GM21576 (cell line): ENCODE measurements around the gene KDM5C.
A peak's percentile ranks its signal among the peaks of the same experiment; 100 is the strongest.

Source experiments
- ATAC-seq: cut with Tn5 transposase; IDR thresholded peaks from one replicate; pipeline ENCODE4 v1.9.1; 2021; ENCODE audit warnings: mild to moderate bottlenecking, moderate library complexity; ENCODE audit not compliant: unreplicated experiment

KDM5C gene

DNA sequence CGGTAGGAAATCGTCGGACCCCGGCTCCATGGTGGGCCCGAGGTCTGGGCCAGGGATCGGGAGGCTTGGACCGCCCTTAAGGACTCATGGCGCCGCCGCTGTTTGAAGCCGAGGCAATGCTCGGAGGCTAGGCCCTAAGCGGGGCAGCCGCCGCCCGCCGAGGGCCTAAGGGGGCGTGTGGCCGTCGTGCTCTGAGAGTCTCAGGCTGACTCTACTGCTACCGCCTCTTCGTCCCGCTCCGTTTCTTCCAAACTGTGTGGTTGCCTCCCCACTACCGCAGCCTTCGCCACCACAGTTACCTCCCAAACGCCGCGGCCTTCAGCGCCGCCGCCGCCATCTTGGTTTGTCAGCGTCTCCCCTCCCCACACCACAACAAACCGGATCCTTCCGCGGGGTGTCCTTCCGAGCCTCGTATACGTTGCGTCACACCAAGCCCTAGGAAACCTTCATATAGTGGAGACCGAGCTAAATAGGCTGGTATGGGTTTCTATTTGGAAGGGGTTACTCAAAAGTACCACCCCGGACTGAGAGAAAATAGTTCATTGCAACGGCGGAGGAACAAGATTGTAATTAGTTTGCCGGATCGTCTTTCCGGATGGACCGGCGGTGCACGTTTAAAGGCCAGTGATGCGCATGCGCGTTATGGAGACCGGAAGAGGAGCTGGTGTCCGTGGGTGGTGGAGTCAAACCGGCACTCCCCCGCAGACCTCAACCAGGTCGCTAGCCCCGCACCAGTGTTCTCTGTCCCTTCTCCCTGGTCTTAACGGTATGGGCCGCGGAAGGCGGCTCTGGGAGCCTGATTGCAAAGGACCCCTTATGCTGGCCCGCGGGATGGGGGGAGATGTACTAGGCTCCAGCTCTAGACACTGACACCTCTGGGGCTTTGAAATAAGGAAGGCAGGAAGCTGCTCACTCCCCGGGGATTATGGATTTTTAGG, at the start of gene KDM5C:
Gene KDM5C, minus strand, starts transcription at position 348 of the 938 bp plus-strand sequence. Its CDS starts 318 bp downstream, at position 30.
- ATAC-seq = peak; percentile 86

DNA sequence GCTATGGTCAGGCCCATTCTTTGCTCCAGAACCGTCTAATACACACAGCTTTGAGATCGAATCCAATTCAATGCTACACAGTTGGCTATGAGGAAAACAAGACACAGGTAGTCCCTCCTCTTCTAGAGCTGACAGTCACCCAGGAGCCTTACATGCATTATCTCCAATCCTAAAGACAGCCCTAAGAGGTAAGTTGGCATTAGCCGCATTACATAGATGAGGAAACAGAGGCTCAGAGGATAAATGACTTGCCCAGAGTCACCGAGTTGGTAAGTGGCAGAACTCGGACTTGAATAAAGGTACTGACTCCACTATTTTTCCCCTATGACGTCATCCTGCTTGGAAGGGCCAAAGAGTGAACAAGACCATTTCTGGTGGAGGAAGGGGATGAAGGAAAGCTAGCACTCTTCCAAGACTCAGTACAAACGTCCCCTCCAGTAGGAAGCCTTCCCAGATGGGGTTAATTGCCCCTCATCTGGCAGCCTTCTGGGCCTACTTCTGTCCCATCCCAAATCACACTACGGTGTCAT, 47.9 kb upstream of the KDM5C start:
- ATAC-seq = no peak

DNA sequence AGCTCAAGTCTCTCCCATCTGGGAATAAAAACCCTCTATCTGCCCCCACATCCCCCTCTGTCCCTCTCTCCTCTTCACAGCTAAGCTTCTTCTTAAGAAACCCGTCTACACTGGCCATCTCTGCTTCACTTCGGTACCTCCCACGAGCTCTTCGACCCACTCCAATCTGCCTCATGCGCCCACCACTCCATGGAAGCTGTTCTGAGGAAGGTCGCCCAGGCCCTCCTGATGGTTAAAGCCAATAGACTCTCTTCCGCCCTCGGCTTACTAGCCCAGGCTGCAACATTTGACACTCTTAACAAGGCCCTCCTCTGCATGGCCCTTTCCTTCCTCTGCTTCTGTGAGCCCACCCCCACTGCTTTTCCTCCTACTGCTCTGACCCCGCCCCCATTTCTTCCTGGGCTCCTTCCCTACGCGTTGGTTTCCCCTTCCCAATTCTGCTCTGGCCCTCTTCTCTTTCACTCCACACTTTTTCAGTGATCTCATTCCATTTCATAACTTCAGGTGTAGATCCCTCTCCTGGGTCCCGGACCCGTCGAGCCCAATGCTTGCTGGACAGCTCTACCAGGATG, 44.6 kb upstream of the KDM5C start:
- no peak for ATAC-seq

DNA sequence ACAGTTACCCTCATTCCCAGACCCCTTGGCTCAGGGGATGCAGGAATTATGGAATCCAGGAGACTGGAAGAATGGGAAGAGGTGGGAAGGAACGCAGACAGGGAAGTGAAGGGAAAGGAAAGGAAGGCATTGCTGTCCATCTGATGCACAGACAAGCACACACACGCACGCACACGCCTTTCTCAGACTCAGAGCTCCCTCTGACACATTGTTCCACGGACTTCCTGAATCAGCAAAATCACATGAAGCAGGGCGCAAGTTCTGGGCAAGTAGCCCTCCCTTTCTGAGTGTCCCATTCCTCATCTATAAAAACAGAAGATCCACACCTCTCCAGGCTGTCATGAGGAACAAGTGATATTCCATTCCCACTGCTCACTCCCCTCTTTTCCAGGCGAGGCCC, 43.2 kb upstream of the KDM5C start:
- no peak for ATAC-seq

DNA sequence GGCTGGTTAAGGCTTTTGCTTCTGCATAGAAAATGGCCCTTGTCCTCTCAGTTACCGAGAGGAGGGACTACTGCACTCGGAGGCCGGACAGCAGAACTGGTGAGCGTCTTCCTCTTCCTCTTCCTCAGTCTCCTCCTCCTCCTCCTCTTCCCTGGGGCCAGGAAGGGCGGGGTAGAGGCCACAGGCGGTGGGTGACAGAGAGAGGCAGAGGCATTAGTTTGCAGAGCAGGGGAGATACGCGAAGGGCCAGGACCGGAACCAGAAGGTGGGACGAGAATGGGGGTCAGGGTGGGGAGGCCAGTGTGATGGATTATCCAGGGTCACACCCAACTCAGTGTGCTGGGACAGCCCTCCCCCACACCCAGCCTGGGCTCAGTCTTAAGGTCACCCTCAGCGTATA, 41.9 kb upstream of the KDM5C start:
- ATAC-seq = no peak

DNA sequence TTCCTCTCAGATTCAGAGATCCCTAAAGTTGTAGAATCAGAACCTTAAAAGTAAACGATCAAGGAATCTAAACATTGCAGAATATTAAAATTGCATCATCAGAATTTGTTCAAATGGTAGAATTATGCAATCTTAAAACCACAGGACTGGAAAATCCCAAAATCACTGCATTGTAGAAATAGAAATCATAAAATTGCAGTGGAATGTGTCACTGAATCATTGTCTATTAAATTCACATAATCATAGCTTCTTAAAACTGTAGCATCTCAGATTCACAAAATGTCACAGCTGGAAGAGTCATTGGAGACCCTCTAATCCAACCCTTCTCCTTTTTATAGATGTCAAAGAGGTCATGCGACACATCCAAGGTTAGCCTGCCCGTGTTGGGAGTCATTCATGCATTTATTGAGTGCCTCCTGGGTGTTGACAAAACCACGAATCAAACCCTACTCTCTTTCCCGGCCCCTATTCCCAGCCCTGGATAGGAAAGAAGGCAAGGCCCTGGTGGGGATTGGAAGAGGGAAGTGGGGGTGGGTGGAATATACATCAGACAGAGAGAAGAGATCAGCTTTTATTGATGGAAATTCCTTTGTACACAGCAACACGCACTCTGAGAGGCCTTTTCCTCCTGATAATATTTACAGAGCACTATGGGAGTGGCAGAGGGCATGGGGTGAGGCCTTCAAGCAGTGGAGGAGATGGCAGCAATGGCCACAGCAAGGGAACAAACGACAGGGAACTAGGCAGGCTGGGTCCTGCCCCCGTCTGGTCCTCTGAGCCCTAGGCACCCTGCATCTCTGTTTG, 41.0 kb upstream of the KDM5C start:
- ATAC-seq = no peak

DNA sequence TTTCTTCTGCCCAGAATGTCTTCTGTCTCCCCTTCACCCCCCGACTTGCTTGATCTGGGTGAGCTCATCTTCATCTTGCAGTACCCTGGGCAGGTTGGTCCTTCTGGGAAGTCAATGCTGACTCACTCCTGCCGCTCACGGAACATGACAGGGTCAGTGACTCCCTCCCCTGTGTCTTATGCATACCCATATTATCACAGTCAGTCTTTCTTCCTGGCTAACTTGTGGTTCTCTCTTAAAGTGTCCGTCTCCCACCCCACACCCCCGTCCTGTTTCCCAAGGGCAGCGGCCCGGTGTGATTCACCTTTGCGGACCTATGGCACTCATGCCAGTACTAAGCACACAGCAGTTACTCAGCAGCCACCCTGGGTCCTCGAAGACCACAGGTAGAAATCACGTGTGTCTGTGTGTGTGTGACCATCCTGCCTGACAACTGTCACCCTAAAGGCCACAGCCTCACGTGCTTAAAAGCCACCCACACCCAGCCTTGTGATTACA, 38.6 kb upstream of the KDM5C start:
- ATAC-seq = no peak

DNA sequence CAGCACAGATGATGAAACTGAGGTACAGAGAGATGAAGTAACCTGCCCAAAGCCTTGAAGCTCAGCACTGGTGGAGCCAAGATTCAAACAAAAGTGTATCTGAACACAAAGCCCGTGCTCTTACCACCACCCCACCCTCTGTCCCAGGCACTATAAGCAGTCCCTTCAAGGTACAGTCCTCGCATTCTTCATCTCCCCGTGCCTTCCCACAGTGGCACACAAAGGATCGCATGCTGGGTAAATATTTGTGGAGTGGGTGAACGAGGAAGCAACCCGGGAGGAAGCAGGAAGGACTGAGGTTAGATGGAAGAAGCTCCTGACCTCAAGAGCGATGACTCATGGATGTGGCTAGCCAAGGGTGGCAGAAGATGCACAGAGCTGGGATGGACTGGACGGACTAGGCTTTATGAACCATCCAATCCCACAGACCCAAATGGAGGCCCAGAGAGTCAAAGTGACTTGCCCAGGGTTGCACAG, 37.9 kb upstream of the KDM5C start:
- ATAC-seq = no peak

DNA sequence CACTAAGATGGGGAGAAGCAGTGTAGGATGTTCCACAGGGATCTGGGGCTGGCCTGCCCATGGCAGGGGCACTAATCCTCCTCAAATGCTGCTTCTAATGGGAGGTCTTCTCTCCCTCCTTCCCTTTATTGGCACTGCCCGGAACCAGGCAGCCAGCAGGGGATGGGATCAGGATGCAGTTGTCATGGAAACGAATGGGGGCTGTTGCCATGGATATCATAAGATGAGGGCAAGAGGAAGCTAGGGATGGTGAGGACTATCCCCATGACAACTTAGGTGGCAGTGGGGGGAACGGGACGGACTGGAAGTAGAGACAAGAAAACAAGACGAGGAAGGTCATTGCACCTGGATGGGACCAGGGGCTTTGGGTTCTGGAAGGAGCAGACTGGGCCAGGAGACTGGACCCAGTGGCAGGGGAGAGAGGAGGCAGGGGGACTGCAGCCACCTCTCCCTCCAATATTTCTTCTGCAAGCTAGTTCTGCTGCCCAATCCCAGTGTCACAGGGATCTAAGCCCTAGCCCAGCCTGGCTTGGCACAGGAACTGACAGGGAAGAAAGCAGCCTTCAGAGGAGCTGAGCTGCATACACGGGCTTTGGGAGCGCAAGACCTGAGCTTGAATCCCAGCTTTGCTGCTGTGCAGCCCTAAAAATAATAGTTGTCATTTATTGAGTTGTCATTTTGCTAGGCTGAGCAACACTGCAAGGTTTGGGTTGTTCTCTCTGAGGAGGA, 37.3 kb upstream of the KDM5C start:
- no peak for ATAC-seq

DNA sequence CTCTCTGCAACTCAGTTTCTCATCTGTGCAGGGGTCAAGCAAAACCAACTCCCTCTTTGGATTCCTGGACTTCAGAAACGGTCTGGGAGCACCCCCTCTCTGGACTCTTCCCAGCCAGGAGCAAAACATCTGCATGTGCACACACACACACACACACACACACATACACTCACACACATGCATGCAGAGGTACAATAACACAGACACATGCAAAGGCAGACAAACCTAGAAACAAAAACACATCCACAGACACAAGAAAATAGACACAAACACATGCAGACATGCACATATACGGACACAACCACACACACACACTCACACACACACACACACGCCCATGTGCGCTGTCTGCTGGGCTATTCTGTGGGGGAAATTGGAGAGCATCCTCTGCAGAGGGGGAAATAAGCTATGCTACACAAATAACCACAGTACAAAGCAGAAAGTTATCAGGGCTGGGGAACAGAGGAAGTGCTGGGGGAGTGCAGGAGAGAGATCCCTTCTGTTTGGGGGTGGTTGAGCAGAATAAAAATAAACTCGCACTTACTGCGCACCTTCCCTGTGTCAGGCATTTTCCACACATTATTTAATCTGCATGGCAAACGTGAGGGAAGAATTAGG, 36.5 kb upstream of the KDM5C start:
- no peak for ATAC-seq

DNA sequence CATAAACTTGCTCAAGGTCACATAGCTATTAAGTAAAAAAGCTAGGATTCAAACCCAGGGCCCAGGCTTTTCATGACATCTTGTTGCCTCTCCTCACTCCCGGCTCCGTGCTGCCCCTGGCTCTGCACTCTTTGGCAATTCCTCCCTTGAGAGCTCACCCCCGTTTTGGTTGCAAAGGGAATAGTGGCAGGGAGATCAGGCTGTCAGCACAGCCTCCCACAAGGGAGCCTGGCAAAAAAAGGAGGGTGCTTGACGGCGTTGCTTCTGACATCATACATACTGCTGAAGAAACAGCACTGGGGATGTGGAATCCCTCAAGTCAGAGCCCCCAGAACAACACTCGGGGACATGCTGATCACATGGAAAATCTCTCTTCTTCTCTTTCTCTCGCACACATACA, 35.8 kb upstream of the KDM5C start:
- no peak for ATAC-seq

DNA sequence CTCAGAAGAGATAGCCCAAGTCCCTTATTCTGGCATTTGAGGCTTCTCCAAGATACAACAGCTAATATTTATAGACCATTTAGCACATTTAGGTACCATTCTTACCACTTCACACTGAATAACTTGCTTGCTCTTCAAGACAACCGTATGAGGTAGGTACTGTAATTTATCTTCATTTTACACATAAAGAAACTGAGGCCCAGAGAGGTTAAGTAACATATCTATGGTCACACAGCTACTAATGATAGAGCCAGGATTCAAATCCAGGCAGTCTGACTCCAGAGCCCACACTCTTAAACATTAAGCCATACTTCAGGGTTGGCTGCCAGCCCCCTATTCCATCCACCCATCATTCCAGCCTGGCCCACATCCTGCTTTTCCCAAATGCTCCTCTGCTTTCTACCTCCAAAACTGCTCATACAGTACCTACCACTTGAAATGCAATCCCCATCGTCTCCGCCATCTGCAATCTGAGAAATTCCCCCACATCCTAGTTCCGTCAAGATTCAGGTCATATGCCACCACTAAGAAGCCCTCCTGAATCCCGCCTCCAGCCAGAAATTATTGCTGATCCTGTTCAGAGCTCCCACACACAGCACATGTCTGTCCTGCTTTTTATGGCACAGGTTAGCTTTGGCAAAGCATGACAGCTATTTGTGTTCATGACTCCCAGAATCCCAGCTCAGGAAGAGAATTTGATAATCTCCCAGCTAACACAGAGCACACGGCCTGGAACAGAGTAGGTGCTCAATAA, 32.8 kb upstream of the KDM5C start:
- ATAC-seq = no peak

DNA sequence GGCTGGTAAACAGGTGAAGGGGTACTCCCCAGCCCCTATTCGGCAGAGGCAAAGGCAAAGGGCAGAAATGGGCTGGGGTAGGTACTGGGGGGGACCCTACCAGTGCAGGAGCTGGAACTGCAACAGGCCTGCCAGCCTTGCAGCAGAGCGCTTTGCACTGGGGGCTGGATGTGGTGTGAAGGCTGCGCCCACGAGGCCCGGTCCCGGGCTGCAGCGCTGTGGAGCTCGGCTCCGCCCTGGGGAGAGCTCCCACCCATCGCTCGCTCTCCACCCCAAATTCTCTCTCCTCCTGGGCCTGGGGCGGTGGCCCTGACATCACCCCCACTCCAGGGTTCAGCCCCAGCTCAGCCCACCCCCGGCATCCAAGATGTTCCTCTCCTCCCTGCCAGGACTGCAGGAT, 32.2 kb upstream of the KDM5C start:
- ATAC-seq = no peak

DNA sequence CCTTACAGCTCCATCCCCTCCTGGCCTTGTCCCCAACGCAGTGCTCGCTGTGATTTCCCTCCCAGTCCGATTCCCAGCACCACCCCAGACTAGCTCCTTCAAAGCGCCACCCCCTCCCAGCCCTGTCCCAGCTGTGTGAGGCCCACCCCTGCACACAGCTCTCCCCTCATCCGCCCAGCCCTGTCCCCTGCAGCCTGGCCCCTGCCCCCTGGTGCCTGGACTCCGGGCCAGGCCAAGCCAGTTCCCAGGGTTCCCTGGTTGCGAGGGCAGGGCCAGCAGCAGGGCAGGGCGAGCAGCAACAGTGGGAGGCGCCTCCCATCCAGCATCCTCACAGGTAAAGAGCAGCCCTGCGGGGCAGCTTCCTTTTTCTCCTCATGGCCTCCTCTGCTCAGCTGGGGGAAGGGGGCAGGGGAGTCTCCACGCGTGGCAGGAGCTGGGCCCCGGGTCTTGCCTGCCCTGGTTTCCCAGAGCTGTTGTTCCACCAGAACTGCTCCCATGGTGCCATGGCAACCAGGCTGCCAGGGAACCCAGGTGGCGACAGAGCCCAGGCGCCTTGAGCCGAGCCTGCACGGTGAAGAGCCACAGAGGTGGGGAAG, 31.5 kb upstream of the KDM5C start:
- ATAC-seq = no peak

DNA sequence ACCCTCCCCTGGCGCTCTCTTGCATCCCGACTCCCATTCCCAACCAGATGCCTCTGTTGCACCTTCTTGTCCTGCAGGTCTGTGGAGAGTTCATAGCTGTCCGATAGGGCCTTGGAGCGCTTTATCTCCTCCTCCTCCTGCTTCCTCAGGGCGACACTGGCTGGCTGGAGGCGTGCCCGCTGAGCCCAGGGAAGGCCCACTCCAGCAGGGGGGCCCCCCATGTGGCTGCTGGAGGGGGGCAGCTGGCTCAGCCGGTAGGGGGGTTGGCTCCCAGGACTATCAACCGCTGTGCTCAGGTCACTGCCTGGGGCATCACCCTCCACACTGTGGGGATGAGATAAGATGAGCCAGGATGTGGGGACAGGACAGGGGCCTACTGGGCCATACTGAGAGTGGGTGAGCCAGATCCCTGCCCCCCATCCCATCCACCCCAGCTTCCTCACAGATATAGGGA, 30.8 kb upstream of the KDM5C start:
- no peak for ATAC-seq

DNA sequence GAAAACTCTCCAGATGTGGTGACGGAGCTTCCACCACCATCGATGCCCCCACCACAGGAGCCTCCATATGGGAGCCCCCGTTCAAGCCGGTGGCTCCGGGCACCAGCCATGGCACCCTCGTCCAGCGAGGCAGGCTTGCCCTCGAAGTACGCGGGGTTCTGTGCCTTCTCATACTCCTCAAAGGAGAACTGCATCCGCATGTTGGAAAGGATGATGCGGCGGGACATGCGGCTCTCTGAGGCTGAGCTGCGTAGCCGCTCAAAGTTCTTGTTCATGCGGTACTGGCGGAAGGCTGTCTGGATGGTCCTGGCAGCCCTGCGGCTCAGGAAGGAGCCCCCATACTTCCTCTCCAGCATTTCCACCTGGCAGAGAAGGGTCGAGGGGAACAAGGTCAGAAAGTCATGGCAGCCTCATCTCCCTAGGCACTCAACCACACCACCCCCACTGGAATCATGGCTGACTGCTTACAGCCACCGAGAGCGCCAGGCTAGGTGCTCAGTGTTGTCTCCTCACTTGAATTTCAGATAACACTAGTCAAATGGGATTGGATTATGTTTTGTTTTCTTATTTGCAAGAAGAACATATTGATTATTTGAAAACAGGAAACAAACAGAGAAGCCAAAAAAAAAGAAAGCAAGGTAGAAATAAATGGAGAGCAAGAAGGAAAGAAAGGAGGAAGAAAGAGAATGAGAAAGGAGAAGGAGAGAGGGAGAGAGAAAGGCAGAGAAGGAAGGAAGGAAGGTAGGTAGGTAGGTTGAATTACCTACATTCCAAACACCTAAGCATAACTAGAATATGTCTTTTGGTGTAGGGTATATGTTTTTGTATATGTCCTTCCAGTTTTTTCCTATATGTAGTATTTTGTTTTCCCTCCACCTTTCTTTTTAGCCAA, 29.8 kb upstream of the KDM5C start:
- no peak for ATAC-seq

DNA sequence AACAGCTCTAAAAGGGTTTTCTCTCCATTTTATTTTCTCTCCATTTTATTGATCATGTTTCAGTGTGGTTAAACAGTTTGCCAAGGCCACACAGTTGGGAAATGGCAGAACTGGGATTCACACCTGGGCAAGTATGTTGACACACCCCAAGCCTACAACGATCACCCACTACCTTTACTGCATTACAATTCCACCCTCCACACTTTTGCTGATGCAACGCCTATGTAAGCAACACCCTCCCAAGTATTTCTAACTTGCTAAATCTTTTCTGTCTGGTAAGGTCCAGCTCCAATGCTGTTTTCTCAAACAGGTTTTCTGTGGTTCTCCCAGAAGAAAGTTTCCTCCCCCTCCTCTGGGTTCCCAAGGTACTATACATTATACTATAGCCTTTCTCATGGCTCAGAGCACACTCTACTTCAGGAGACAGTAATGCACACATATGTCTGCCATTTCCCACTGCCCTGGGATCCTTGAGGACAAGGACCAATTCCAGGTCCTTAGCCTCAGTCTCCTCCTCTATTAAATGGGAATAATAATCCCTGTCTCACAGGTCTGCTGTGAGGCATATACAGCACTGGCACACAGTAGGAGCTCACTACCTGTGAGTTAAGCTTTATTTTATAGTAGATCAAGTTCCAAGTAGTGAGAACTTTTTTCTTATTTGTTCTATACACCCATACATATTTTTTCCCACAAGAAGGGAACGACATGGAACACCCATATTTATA, 28.4 kb upstream of the KDM5C start:
- ATAC-seq = no peak
